HL-60 (cell line): ENCODE results near the gene TMX3.

Experiments
- DNase-seq, 2 experiments: peaks; one replicate each; pipeline ENCODE4 v3.0.0-alpha.2; 2010 to 2020; ENCODE audit warnings: low read depth in 1 of 2, low spot score in 1 of 2
- H3K27ac ChIP-seq: fragments of 250-450 bp; sonication (Bioruptor Pico); replicated peaks from 2 replicates; pipeline ENCODE4 v1.5.1; 2020; ENCODE audit warnings: mild to moderate bottlenecking, moderate library complexity
- H3K27me3 ChIP-seq: fragments of 250-450 bp; sonication (Bioruptor Pico); 2 replicates; pipeline ENCODE4 v1.5.1; 2021; ENCODE audit warnings: mild to moderate bottlenecking, moderate library complexity; ENCODE audit not compliant: insufficient read depth, poor library complexity, severe bottlenecking
- H3K4me3 ChIP-seq: replicated peaks from 2 replicates; pipeline ENCODE4 v1.5.1; 2011; ENCODE audit warnings: mild to moderate bottlenecking, control low read depth, low read length; ENCODE audit not compliant: insufficient read depth
- CTCF ChIP-seq: IDR thresholded peaks from one replicate; pipeline ENCODE4 v1.5.1; 2011; ENCODE audit warnings: low read length, control low read depth, inconsistent platforms; ENCODE audit not compliant: insufficient read depth
- GABPA ChIP-seq: IDR thresholded peaks from 2 replicates; pipeline ENCODE4 v1.6.1; 2012; ENCODE audit warnings: low read depth
- POLR2AphosphoS5 ChIP-seq: IDR thresholded peaks from 2 replicates; pipeline ENCODE4 v1.6.1; 2012; ENCODE audit warnings: low read depth
- REST ChIP-seq: IDR thresholded peaks from 2 replicates; pipeline ENCODE4 v1.6.1; 2012; ENCODE audit warnings: low read depth; ENCODE audit not compliant: insufficient replicate concordance
- SPI1 ChIP-seq: IDR thresholded peaks from 2 replicates; pipeline ENCODE4 v1.6.1; 2012; ENCODE audit warnings: low read depth, mild to moderate bottlenecking, borderline replicate concordance

TMX3 gene

GRCh38 chr18:68699043-68699442, 15.9 kb downstream of the TMX3 start:
- no peak for DNase-seq
- no peaks in the 10 kb centered on the region for H3K27me3 ChIP-seq
- no peak overlapping the region for H3K27ac ChIP-seq
- H3K4me3 ChIP-seq = no peak overlapping the region
- no peak for TF ChIP-seq POLR2AphosphoS5
- TF ChIP-seq GABPA = no peak
- no peak for TF ChIP-seq REST
- TF ChIP-seq SPI1 = no peak
- no peak for TF ChIP-seq CTCF

GRCh38 chr18:68696937-68697336, 18.0 kb downstream of the TMX3 start:
- H3K27ac ChIP-seq = no peak overlapping the region
- H3K27me3 ChIP-seq = no peaks in the 10 kb centered on the region
- TF ChIP-seq CTCF = no peak
- TF ChIP-seq POLR2AphosphoS5 = no peak
- TF ChIP-seq SPI1 = no peak
- no peak overlapping the region for H3K4me3 ChIP-seq
- no peak for DNase-seq

- no peak for DNase-seq
- TF ChIP-seq POLR2AphosphoS5 (no peak), SPI1 (no peak), GABPA (no peak), CTCF (no peak), REST (no peak)
- Histone ChIP-seq H3K27me3 (no peaks in the 10 kb centered on the region), H3K4me3 (no peak overlapping the region), H3K27ac (no peak overlapping the region)
These were observed 20.6 kb downstream of the TMX3 start for GRCh38 chr18:68694316-68694715.

- Histone ChIP-seq H3K27me3 (no peaks in the 10 kb centered on the region), H3K27ac (no peak overlapping the region), H3K4me3 (no peak overlapping the region)
- no peak for DNase-seq
- no peak for TF ChIP-seq REST
- TF ChIP-seq SPI1 = no peak
- no peak for TF ChIP-seq GABPA
- TF ChIP-seq CTCF = no peak
- TF ChIP-seq POLR2AphosphoS5 = peak; percentile 39; the same call in 1 of the 2 replicates
These were observed 21.7 kb downstream of the TMX3 start for GRCh38 chr18:68693091-68693815.
